Measurements from ENCODE around the gene MYPOP. TPM values are rescaled to one million over a fixed set of nuclear protein-coding genes. Genes with fewer than 3 reads are reported as not detected.

MYPOP gene
- polyA plus RNA-seq, 1 experiment: 1.8 TPM

- Histone ChIP-seq H3K27me3 (ENCODE audit: control insufficient read depth, insufficient read depth, low read length) (peaks cover 16% of the 10 kb centered on the region), H3K36me3 (ENCODE audit: control insufficient read depth, insufficient read depth, low read length) (no peaks in the 10 kb centered on the region), H3K4me3 (ENCODE audit: low read depth, low read length) (no peak overlapping the region)
- ChIA-PET CTCF (no interaction called here), POLR2A (no interaction called here)
- no peak for DNase-seq (ENCODE audit: low read depth)
- TF ChIP-seq CTCF (IDR thresholded peaks at IDR 0.05; ENCODE audit: insufficient read depth, low read depth, low read length): no peak
Measured at GRCh38 chr19:45938733-45939319, 36.4 kb upstream of the MYPOP start.

- no peak for DNase-seq (ENCODE audit: low read depth)
- no peak for TF ChIP-seq CTCF (IDR thresholded peaks at IDR 0.05; ENCODE audit: insufficient read depth, low read depth, low read length)
- ChIA-PET CTCF (no interaction called here), POLR2A (no interaction called here)
- Histone ChIP-seq H3K4me3 (ENCODE audit: low read depth, low read length) (no peak overlapping the region), H3K27me3 (ENCODE audit: control insufficient read depth, insufficient read depth, low read length) (peaks cover 18% of the 10 kb centered on the region), H3K36me3 (ENCODE audit: control insufficient read depth, insufficient read depth, low read length) (no peaks in the 10 kb centered on the region)
Measured at GRCh38 chr19:45935267-45935666, 32.9 kb upstream of the MYPOP start.

GRCh38 chr19:45934551-45935230 is 32.3 kb upstream of the MYPOP start:
- ChIA-PET POLR2A (no interaction called here), CTCF (no interaction called here)
- TF ChIP-seq CTCF (IDR thresholded peaks at IDR 0.05; ENCODE audit: insufficient read depth, low read depth, low read length): no peak
- Histone ChIP-seq H3K4me3 (ENCODE audit: low read depth, low read length) (no peak overlapping the region), H3K36me3 (ENCODE audit: control insufficient read depth, insufficient read depth, low read length) (no peaks in the 10 kb centered on the region), H3K27me3 (ENCODE audit: control insufficient read depth, insufficient read depth, low read length) (peaks cover 17% of the 10 kb centered on the region)
- no peak for DNase-seq (ENCODE audit: low read depth)

- peaks cover 13% of the 10 kb centered on the region for H3K27me3 ChIP-seq (ENCODE audit: control insufficient read depth, insufficient read depth, low read length)
- no peak overlapping the region for H3K4me3 ChIP-seq (ENCODE audit: low read depth, low read length)
- no peaks in the 10 kb centered on the region for H3K36me3 ChIP-seq (ENCODE audit: control insufficient read depth, insufficient read depth, low read length)
- CTCF ChIA-PET: no interaction called here
- TF ChIP-seq CTCF (IDR thresholded peaks at IDR 0.05; ENCODE audit: insufficient read depth, low read depth, low read length): no peak
- POLR2A ChIA-PET: no interaction called here
- DNase-seq (ENCODE audit: low read depth): no peak
Measured at GRCh38 chr19:45933759-45934158, 31.3 kb upstream of the MYPOP start.

GRCh38 chr19:45931055-45931454 is 28.6 kb upstream of the MYPOP start:
- no peak for DNase-seq (ENCODE audit: low read depth)
- no peaks in the 10 kb centered on the region for H3K36me3 ChIP-seq (ENCODE audit: control insufficient read depth, insufficient read depth, low read length)
- peaks cover 6% of the 10 kb centered on the region for H3K27me3 ChIP-seq (ENCODE audit: control insufficient read depth, insufficient read depth, low read length)
- TF ChIP-seq CTCF (IDR thresholded peaks at IDR 0.05; ENCODE audit: insufficient read depth, low read depth, low read length): no peak
- POLR2A ChIA-PET: no interaction called here
- CTCF ChIA-PET: no interaction called here
- H3K4me3 ChIP-seq (ENCODE audit: low read depth, low read length): no peak overlapping the region

Data from BJ (cell line).